ENCODE measurements around the gene CD74. TPM values are rescaled to one million over a fixed set of nuclear protein-coding genes. Genes with fewer than 3 reads are reported as not detected.

Gene CD74
- total and polyA plus RNA-seq, 2 of the 8 experiments (the other 6 are each of a cell fraction or from before 2014, with no cell fraction given) = 45.9 to 61.0 TPM

- POLR2A ChIA-PET (ENCODE audit: partially characterized antibody) = interaction anchor here (0.6 to 7.7 kb wide), 28 partner anchors 10 to 258 kb away, joined by 3 to 51 read pairs (median 5); partner anchors contain the start of gene TCOF1
- H2AFZ ChIP-seq (ENCODE audit: low read length) = no peak overlapping the region
- no peak overlapping the region for H2BK5ac ChIP-seq (ENCODE audit: low read depth, low read length)
- no peak overlapping the region for H3K56ac ChIP-seq (replicated peaks; ENCODE audit: insufficient read length, low read depth, low read length)
- no peak overlapping the region for H2BK12ac ChIP-seq (ENCODE audit: low read depth, low read length)
- H4K91ac ChIP-seq (replicated peaks; ENCODE audit: insufficient read length, low read length) = no peak overlapping the region
- no peak overlapping the region for H3K14ac ChIP-seq (ENCODE audit: insufficient read length)
- no peak overlapping the region for H3K4ac ChIP-seq (replicated peaks; ENCODE audit: insufficient read length, low read depth, low read length)
- no peak overlapping the region for H3K18ac ChIP-seq (ENCODE audit: extremely low read depth, low read length)
- H3K27me3 ChIP-seq (replicated peaks in 1 of 4; ENCODE audit: control insufficient read depth in 3 of 4, extremely low read depth in 1 of 4, insufficient read depth in 3 of 4, low read length in 3 of 4) = no peaks in the 10 kb centered on the region
- no peaks in the 10 kb centered on the region for H3K9me3 ChIP-seq (ENCODE audit: insufficient read depth in 2 of 2, low read depth in 1 of 2, low read length in 1 of 2)
- no peak for DNase-seq (ENCODE audit: low read depth in 1 of 2, low spot score in 2 of 2)
- H3K4me2 ChIP-seq (ENCODE audit: insufficient read depth in 1 of 2, low read depth in 2 of 2, low read length in 2 of 2) = peak overlapping the region in 1 of 2 experiments; percentile 2; a peak in 1 of 4 replicates
- no peak overlapping the region for H4K8ac ChIP-seq (ENCODE audit: extremely low read depth, insufficient read depth, low read length)
- H3K4me3 ChIP-seq (ENCODE audit: extremely low read depth in 1 of 4, insufficient read depth in 2 of 4, low read depth in 3 of 4, low read length in 4 of 4) = no peak overlapping the region
- H3K23ac ChIP-seq (ENCODE audit: insufficient read length) = no peak overlapping the region
- peaks cover 44 to 59% (median 51%) of the 10 kb centered on the region in 4 experiments for H3K36me3 ChIP-seq (ENCODE audit: control insufficient read depth in 2 of 4, insufficient read depth in 4 of 4, low read length in 3 of 4)
- FAIRE-seq = no peak
- H3K23me2 ChIP-seq (ENCODE audit: low read depth, low read length) = peaks cover 12% of the 10 kb centered on the region
- H2AK5ac ChIP-seq (ENCODE audit: low read depth, low read length) = no peak overlapping the region
- CTCF ChIA-PET (ENCODE audit: partially characterized antibody) = interaction anchor here (0.6 to 3.1 kb wide), 11 partner anchors 9 to 253 kb away, joined by 3 to 17 read pairs (median 3); no protein-coding TSS in a partner anchor
- H3K27ac ChIP-seq (ENCODE audit: low read depth, low read length) = peak overlapping the region; percentile 17; the same call in 1 of the 2 replicates
- 97% methylated on average over 6 of the region's 6 CpGs; no CpG with 5 or more reads in 1 of the 2 experiments for WGBS, 2 experiments (ENCODE audit: extremely low coverage in 1 of 2, insufficient coverage in 1 of 2, insufficient read length in 1 of 2, insufficient replicate concordance in 2 of 2, low coverage in 1 of 2, low lambda C conversion rate in 2 of 2, missing lambda C conversion rate in 1 of 2)
- H3K4me1 ChIP-seq (replicated peaks in 1 of 4; ENCODE audit: control insufficient read depth in 3 of 4, insufficient read depth in 4 of 4, low read length in 3 of 4) = peaks cover 0 to 12% (median 7%) of the 10 kb centered on the region in 4 experiments
- peaks cover 4% of the 10 kb centered on the region for H3K79me1 ChIP-seq (ENCODE audit: low read depth, low read length)
- no peak overlapping the region for H2BK120ac ChIP-seq (replicated peaks; ENCODE audit: low read depth, low read length)
- H3K9ac ChIP-seq (replicated peaks in 1 of 4; ENCODE audit: extremely low read depth in 1 of 4, low read depth in 3 of 4, low read length in 3 of 4) = no peak overlapping the region; a peak in 1 of 7 replicates
- H4K5ac ChIP-seq (ENCODE audit: insufficient read length, low read depth, low read length) = no peak overlapping the region
- no peak overlapping the region for H2BK20ac ChIP-seq (ENCODE audit: low read length)
- H4K20me1 ChIP-seq (replicated peaks in 1 of 2; ENCODE audit: control insufficient read depth in 1 of 2, insufficient read depth in 2 of 2, low read length in 2 of 2) = peaks cover 19 to 31% of the 10 kb centered on the region in 2 experiments
- H3K79me2 ChIP-seq (ENCODE audit: control insufficient read depth in 1 of 2, insufficient read depth in 2 of 2, low read length in 2 of 2) = peaks cover 14 to 35% of the 10 kb centered on the region in 2 experiments
- no peak overlapping the region for H2BK15ac ChIP-seq (ENCODE audit: low read length)
- TF ChIP-seq EGR1 (IDR thresholded peaks at IDR 0.05; ENCODE audit: borderline replicate concordance, low read depth, low read length) (no peak), KDM4A (IDR thresholded peaks at IDR 0.05; ENCODE audit: low read depth, low read length, severe bottlenecking) (no peak), TAF1 (IDR thresholded peaks at IDR 0.05; ENCODE audit: low read depth, low read length) (no peak), TBP (IDR thresholded peaks at IDR 0.05; ENCODE audit: low read depth, low read length) (no peak), SIN3A (conservative IDR thresholded peaks at IDR 0.05 in 1 of 2, IDR thresholded peaks at IDR 0.05 in 1 of 2; ENCODE audit: low read depth in 1 of 2, low read length in 2 of 2) (no peak), USF2 (IDR thresholded peaks at IDR 0.05; ENCODE audit: low read length) (no peak), SP1 (IDR thresholded peaks at IDR 0.05; ENCODE audit: low read depth, low read length) (no peak), TEAD4 (IDR thresholded peaks at IDR 0.05; ENCODE audit: low read depth, low read length) (no peak), CHD1 (IDR thresholded peaks at IDR 0.05; ENCODE audit: low read depth, low read length) (no peak), CBX8 (IDR thresholded peaks at IDR 0.05; ENCODE audit: borderline replicate concordance, low read depth, low read length) (no peak)
- TF ChIP-seq, protein P1, sequence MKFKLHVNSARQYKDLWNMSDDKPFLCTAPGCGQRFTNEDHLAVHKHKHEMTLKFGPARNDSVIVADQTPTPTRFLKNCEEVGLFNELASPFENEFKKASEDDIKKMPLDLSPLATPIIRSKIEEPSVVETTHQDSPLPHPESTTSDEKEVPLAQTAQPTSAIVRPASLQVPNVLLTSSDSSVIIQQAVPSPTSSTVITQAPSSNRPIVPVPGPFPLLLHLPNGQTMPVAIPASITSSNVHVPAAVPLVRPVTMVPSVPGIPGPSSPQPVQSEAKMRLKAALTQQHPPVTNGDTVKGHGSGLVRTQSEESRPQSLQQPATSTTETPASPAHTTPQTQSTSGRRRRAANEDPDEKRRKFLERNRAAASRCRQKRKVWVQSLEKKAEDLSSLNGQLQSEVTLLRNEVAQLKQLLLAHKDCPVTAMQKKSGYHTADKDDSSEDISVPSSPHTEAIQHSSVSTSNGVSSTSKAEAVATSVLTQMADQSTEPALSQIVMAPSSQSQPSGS (IDR thresholded peaks at IDR 0.05; ENCODE audit: low read length) = no peak; the same call in 1 of the 2 replicates
Observed at GRCh38 chr5:150446583-150446982, 33.9 kb upstream of the CD74 start.
